Subcutaneous adipose tissue (tissue), 4 donors: ENCODE results near the gene ADCY5. TPM values are rescaled to one million over a fixed set of nuclear protein-coding genes. Genes with fewer than 3 reads are reported as not detected.

Source experiments
- total RNA-seq, 4 donors: library from RNA; depleted of rRNA; stranded (reverse); fragments of >200 nt; gene quantifications; one replicate each; pipeline ENCODE4 v1.1.0, GENCODE V29; 2016
- TF ChIP-seq, protein P1 (sequence below): fragments of 450-650 bp; IDR thresholded peaks from one replicate; pipeline ENCODE4 v1.5.1; 2016; ENCODE audit warnings: low read depth, mild to moderate bottlenecking, control low read depth, antibody characterized with exemption, moderate library complexity

The ADCY5 gene
- total RNA-seq, 4 donors from 2014 or later = 16.1 to 52.2 (median 38.0) TPM

DNA sequence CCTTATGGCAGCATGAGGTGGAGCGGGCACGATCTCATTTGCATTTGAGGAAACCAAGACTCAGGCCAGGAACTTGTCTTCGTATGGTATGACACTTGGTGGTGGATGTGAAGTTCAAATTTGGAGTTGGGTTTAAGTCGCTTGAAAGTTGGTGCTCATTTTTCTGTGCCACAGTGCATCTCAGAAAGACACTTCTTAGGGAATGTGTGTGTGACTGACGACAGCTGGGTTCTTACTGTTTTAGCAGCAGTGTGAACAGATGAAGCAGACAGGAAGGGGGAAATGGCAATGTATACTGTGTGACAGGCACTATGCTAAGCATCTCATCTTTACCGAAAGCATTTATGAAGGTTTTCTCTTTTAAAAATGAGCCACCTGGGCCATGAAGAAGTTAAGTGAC is 171.8 kb downstream of the ADCY5 start:
- TF ChIP-seq, protein P1, sequence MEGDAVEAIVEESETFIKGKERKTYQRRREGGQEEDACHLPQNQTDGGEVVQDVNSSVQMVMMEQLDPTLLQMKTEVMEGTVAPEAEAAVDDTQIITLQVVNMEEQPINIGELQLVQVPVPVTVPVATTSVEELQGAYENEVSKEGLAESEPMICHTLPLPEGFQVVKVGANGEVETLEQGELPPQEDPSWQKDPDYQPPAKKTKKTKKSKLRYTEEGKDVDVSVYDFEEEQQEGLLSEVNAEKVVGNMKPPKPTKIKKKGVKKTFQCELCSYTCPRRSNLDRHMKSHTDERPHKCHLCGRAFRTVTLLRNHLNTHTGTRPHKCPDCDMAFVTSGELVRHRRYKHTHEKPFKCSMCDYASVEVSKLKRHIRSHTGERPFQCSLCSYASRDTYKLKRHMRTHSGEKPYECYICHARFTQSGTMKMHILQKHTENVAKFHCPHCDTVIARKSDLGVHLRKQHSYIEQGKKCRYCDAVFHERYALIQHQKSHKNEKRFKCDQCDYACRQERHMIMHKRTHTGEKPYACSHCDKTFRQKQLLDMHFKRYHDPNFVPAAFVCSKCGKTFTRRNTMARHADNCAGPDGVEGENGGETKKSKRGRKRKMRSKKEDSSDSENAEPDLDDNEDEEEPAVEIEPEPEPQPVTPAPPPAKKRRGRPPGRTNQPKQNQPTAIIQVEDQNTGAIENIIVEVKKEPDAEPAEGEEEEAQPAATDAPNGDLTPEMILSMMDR = no peak

DNA sequence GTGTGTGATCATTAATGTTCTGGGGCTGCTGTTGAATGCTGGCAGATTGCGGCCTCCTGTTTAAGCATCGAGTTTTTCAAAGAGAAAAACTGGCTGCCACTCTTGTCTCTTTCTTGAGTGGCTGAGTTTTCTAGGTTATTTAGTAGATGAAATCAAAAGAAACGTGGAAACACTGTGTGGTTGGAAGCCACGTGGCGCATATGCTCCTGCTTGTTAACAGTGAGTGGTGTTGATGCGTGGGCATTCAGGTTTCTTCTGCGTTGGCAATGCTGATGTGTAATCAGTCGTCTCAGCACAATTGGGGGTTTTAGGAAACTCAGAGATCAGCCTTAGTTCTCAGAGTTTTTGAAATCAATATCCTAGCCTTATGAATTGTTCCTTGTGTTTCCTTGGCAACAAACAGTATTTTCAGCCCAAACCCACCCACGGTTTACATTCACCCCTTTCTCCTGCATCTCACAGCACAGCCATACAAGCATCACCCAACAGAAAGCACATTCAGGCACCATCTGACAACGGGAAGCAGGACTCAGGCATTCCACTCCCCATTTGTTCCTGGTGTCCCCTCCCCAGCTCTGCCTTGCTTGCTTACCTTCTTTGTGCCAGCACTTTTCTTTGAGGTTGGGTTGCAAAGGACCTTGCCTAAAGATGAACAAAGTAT is 172.4 kb downstream of the ADCY5 start:
- TF ChIP-seq, protein P1 = no peak

DNA sequence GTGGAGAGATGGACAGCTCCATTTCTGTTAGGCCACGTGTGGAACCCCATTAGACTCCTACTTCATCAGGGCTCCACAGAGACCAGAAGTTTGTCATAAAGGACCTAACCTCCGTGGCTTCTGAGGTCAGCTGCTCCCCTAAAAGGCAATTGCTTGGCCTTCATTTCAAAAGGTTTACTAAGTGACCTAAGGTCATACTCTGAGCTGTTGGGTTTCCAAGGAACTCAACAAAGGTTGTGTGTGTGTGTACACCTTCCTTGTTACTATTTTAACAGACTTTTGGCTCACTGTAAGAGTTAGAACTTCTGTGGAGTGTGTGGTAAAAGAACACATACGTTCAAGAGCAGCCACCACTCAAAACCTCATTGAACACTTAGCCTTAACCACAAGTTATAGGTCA is 173.2 kb downstream of the ADCY5 start:
- TF ChIP-seq, protein P1 = no peak

DNA sequence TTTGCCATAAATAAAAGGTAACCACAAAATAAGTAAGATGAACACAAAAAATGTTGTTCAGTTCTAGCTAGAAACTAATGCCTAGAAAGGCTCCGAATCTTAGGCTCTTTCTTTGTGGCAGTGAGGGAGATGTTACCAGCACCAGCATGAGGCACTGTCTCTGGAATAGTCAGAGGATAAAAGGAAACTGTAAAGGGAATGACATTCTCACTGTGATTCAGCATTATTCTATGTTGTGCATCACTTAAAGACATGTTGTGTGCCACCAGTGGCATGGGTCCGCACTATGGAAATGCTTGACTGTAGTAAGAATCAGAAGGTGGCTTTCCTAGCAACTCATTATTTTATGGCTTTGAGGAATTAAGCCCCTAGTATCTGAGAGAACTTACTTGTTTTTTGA is 176.3 kb downstream of the ADCY5 start:
- TF ChIP-seq, protein P1 = no peak

- TF ChIP-seq, protein P1 = no peak
Observed at GRCh38 chr3:123271466-123272159, 177.3 kb downstream of the ADCY5 start.

DNA sequence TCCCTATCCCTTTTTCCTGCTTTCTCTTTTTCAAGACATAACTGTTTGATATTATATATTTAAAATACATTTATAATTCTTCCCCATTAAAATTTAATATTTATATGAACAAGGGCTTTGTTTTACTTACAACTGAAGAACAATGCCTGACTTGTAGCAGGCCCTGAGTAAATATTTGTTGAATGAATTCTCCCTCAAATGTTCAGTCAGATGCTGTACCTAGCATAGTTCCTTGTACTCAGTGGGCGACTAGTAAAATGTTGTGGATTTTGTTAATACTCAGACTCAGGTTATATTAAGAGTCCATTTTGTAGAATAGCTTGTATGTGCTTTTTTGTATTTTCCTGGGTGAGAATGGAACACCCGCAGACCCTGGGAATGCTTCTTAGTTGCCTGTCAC is 178.1 kb downstream of the ADCY5 start:
- TF ChIP-seq, protein P1 = no peak

- TF ChIP-seq, protein P1 = no peak
Observed at GRCh38 chr3:123267821-123268220, 181.1 kb downstream of the ADCY5 start.
